Liver (tissue), 3 donors: ENCODE measurements around the gene C18orf32.
"Not testable (repeated sequence)": the region's sequence is repeated elsewhere in the genome, so short reads cannot be mapped to it uniquely, and the experiment has no call there.

Source experiments
- CTCF ChIP-seq: fragments of 150-350 bp; IDR thresholded peaks from 2 replicates; pipeline ENCODE4 v1.5.1; 2017; ENCODE audit warnings: improper control_type of control experiment, low read depth, low read length; ENCODE audit not compliant: missing input control
- RXRA ChIP-seq, 2 donors: IDR thresholded peaks; 2 replicates each; pipeline ENCODE4 v1.6.1; 2017 to 2018; ENCODE audit warnings: antibody characterized with exemption in 2 of 2, mild to moderate bottlenecking in 1 of 2
- donor health status: healthy.
- donor health status: healthy.

- not testable (repeated sequence) for TF ChIP-seq CTCF; RXRA (IDR thresholded peaks at IDR 0.05)
Observed at GRCh38 chr18:49515003-49515402, 28.0 kb upstream of the C18orf32 start.
